Measurements from ENCODE around the gene MLH1.
"Not testable (repeated sequence)": the region's sequence is repeated elsewhere in the genome, so short reads cannot be mapped to it uniquely, and the experiment has no call there.

The MLH1 gene

DNA sequence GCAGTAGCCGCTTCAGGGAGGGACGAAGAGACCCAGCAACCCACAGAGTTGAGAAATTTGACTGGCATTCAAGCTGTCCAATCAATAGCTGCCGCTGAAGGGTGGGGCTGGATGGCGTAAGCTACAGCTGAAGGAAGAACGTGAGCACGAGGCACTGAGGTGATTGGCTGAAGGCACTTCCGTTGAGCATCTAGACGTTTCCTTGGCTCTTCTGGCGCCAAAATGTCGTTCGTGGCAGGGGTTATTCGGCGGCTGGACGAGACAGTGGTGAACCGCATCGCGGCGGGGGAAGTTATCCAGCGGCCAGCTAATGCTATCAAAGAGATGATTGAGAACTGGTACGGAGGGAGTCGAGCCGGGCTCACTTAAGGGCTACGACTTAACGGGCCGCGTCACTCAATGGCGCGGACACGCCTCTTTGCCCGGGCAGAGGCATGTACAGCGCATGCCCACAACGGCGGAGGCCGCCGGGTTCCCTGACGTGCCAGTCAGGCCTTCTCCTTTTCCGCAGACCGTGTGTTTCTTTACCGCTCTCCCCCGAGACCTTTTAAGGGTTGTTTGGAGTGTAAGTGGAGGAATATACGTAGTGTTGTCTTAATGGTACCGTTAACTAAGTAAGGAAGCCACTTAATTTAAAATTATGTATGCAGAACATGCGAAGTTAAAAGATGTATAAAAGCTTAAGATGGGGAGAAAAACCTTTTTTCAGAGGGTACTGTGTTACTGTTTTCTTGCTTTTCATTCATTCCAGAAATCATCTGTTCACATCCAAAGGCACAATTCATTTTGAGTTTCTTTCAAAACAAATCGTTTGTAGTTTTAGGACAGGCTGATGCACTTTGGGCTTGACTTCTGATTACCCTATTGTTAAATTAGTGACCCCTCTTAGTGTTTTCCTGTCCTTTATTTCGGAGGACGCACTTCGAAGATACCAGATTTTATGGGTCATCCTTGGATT is at the start of gene MLH1:
TSS of gene MLH1 (plus strand) at position 193 of the 958 bp plus-strand sequence. CDS start at position 223, 30 bp downstream.
- DNase-seq (peak; percentile 96), ATAC-seq (peak; percentile 93)
- no peak within 1 kb of the TSS for H3K4me3 Mint-ChIP-seq
- H3K27me3 Mint-ChIP-seq: no peaks in the 10 kb centered on the region
- no peak within 1 kb of the TSS for H3K27ac Mint-ChIP-seq
- H3K4me1 Mint-ChIP-seq: peaks cover 45% of the 10 kb centered on the region
- H3K36me3 Mint-ChIP-seq (ENCODE audit: low read depth): peaks cover 58% of the 10 kb centered on the region
- no peaks in the 10 kb centered on the region for H3K9me3 Mint-ChIP-seq

- Mint-ChIP-seq H3K27me3 (peaks cover 2% of the 10 kb centered on the region), H3K4me1 (peaks cover 21% of the 10 kb centered on the region), H3K4me3 (peak overlapping the region; percentile 75), H3K36me3 (ENCODE audit: low read depth) (peaks cover 11% of the 10 kb centered on the region), H3K27ac (peak overlapping the region; percentile 64), H3K9me3 (peaks cover 13% of the 10 kb centered on the region)
- ATAC-seq (no peak), DNase-seq (no peak)
Measured at GRCh38 chr3:36943601-36944000, 49.7 kb upstream of the MLH1 start.

- ATAC-seq (peak; percentile 47), DNase-seq (peak; percentile 49)
- peaks cover 21% of the 10 kb centered on the region for H3K4me1 Mint-ChIP-seq
- no peak overlapping the region for H3K27ac Mint-ChIP-seq
- H3K36me3 Mint-ChIP-seq (ENCODE audit: low read depth): peaks cover 11% of the 10 kb centered on the region
- peaks cover 2% of the 10 kb centered on the region for H3K27me3 Mint-ChIP-seq
- peak overlapping the region; percentile 75 for H3K4me3 Mint-ChIP-seq
- peaks cover 17% of the 10 kb centered on the region for H3K9me3 Mint-ChIP-seq
Measured at GRCh38 chr3:36944012-36944640, 49.2 kb upstream of the MLH1 start.

DNA sequence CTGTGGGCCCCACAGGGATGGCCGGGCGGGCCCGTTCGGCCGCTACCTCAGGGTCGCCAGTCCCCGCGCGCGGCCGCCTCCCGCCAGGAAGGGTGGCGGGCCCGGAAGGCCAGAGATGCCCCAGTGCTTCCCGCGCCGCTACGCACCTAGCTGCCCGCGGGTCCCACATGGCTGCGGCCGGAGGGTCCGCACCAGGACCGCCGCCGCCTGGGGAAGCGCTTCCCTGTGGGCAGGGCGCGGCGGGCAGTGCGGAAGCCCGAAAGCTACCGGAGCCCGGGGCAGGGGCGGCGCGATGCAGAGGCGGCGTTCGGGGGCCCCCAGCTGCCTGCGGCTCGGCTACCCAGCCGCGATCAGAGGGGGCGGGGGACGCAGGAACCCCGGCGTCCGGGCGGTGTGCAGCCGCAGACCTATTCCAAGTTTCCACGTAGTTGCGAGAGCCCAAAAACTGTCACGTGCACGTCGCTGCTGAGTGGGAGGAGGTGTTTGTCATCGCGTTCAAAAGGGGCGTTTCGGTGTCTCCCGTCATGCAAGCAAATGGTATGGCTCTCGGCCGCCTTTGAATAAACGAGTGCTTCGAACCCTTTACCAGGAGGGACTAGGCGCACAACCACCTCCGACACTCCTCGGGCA is 48.6 kb upstream of the MLH1 start, which contains the start of gene TRANK1:
TSS of gene TRANK1 (minus strand) at position 414 of the 630 bp plus-strand sequence. CDS start at position 169, 245 bp downstream.
- Mint-ChIP-seq H3K4me3 (peak within 1 kb of the TSS; percentile 75), H3K9me3 (peaks cover 19% of the 10 kb centered on the region), H3K4me1 (peaks cover 21% of the 10 kb centered on the region), H3K27me3 (peaks cover 2% of the 10 kb centered on the region), H3K36me3 (ENCODE audit: low read depth) (peaks cover 11% of the 10 kb centered on the region), H3K27ac (peak within 1 kb of the TSS; percentile 82)
- ATAC-seq (peak; percentile 90), DNase-seq (peak; percentile 82)

GRCh38 chr3:36945333-36945980 is 47.9 kb upstream of the MLH1 start:
- Mint-ChIP-seq H3K4me3 (peak overlapping the region; percentile 74), H3K36me3 (ENCODE audit: low read depth) (peaks cover 11% of the 10 kb centered on the region), H3K4me1 (peaks cover 20% of the 10 kb centered on the region), H3K9me3 (peaks cover 19% of the 10 kb centered on the region), H3K27me3 (peaks cover 2% of the 10 kb centered on the region), H3K27ac (peak overlapping the region; percentile 53)
- DNase-seq: no peak
- ATAC-seq: no peak

DNA sequence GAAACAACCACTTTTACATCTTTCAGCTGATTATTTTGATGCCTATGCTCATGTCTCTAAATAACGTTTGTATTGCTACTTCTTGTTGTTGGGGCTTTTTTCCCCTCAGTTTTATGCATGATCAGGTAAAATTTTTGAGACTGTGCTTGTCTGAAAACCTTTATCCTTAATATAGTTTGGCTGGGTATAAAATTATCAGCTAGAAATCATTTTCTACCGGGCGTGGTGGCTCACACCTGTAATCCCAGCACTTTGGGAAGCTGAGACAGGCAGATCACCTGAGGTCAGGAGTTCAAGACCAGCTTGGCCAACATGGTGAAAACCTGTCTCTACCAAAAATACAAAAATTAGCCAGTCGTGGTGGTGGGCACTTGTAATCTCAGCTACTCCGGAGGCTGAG is 45.5 kb upstream of the MLH1 start:
- not testable (repeated sequence) for H3K27me3 Mint-ChIP-seq, DNase-seq, ATAC-seq, H3K27ac Mint-ChIP-seq, H3K4me3 Mint-ChIP-seq
- peaks cover 19% of the 10 kb centered on the region for H3K9me3 Mint-ChIP-seq
- H3K36me3 Mint-ChIP-seq (ENCODE audit: low read depth): peaks cover 11% of the 10 kb centered on the region
- peaks cover 11% of the 10 kb centered on the region for H3K4me1 Mint-ChIP-seq

DNA sequence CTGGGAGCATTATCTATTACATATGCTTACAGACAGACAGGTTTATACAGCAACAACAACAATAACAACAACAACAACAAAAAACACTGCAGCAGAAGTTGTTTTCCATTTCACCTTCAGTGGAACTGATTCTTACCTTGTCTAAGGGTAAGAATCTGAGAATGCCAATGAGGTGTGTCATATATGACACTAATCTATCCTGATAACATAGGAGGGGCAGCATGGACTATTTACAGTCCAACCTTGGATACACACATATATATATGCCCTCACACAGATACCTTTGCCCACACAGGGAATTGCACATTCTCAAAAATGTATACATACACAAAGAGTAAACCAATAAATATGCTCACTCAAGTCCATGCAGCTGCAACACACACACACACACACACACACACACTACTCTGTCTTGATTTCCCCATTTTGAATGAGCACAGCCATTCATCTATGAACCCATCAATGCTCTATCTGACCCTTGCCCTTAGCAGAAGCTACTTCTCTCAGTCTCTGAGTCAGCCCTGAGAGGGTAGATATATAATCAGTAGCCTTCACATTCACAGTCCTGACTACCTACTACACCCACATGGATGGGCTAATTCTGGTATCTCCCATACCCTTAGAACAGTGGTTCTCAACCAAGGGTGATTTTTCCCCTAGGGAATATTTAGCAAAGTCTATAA is 38.7 kb upstream of the MLH1 start:
- ATAC-seq (no peak), DNase-seq (no peak)
- no peaks in the 10 kb centered on the region for H3K9me3 Mint-ChIP-seq
- peaks cover 28% of the 10 kb centered on the region for H3K4me1 Mint-ChIP-seq
- no peak overlapping the region for H3K4me3 Mint-ChIP-seq
- H3K27ac Mint-ChIP-seq: no peak overlapping the region
- H3K27me3 Mint-ChIP-seq: no peaks in the 10 kb centered on the region
- no peaks in the 10 kb centered on the region for H3K36me3 Mint-ChIP-seq (ENCODE audit: low read depth)

- ATAC-seq (no peak), DNase-seq (no peak)
- Mint-ChIP-seq H3K4me3 (no peak overlapping the region), H3K27ac (no peak overlapping the region), H3K4me1 (peaks cover 28% of the 10 kb centered on the region), H3K27me3 (no peaks in the 10 kb centered on the region), H3K9me3 (no peaks in the 10 kb centered on the region), H3K36me3 (ENCODE audit: low read depth) (no peaks in the 10 kb centered on the region)
Measured at GRCh38 chr3:36956155-36956554, 37.2 kb upstream of the MLH1 start.

- no peaks in the 10 kb centered on the region for H3K27me3 Mint-ChIP-seq
- H3K4me3 Mint-ChIP-seq: no peak overlapping the region
- no peak for ATAC-seq
- no peaks in the 10 kb centered on the region for H3K9me3 Mint-ChIP-seq
- no peak overlapping the region for H3K27ac Mint-ChIP-seq
- peaks cover 28% of the 10 kb centered on the region for H3K4me1 Mint-ChIP-seq
- no peak for DNase-seq
- H3K36me3 Mint-ChIP-seq (ENCODE audit: low read depth): no peaks in the 10 kb centered on the region
Measured at GRCh38 chr3:36957063-36957462, 36.3 kb upstream of the MLH1 start.

- Mint-ChIP-seq H3K4me3 (peak overlapping the region; percentile 12), H3K27ac (peak overlapping the region; percentile 34), H3K9me3 (no peaks in the 10 kb centered on the region), H3K4me1 (peaks cover 28% of the 10 kb centered on the region), H3K36me3 (ENCODE audit: low read depth) (no peaks in the 10 kb centered on the region), H3K27me3 (no peaks in the 10 kb centered on the region)
- ATAC-seq (peak; percentile 60), DNase-seq (peak; percentile 15)
Measured at GRCh38 chr3:36957862-36958686, 35.2 kb upstream of the MLH1 start.

DNA sequence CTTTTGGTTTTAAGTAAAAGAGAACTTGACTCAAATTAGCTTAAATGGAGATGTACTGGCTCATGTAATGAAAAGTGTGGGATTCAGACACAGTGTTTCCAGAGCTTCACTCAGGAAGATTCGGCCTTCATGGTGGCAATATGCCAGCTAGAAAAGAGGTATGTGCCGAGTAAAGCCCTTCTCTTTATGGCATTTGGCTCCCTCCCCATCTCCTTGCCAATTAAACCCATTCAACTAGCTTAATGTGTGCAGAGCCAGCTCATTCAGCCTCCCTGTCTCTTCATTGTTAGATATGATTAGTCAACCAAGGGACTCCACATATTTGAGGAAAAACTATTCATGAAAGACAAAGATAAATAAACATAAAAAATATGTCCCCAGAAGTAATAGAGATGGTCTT is 33.5 kb upstream of the MLH1 start:
- H3K27ac Mint-ChIP-seq: no peak overlapping the region
- H3K27me3 Mint-ChIP-seq: no peaks in the 10 kb centered on the region
- no peaks in the 10 kb centered on the region for H3K9me3 Mint-ChIP-seq
- DNase-seq: no peak
- no peaks in the 10 kb centered on the region for H3K36me3 Mint-ChIP-seq (ENCODE audit: low read depth)
- H3K4me3 Mint-ChIP-seq: no peak overlapping the region
- no peak for ATAC-seq
- H3K4me1 Mint-ChIP-seq: peaks cover 28% of the 10 kb centered on the region

DNA sequence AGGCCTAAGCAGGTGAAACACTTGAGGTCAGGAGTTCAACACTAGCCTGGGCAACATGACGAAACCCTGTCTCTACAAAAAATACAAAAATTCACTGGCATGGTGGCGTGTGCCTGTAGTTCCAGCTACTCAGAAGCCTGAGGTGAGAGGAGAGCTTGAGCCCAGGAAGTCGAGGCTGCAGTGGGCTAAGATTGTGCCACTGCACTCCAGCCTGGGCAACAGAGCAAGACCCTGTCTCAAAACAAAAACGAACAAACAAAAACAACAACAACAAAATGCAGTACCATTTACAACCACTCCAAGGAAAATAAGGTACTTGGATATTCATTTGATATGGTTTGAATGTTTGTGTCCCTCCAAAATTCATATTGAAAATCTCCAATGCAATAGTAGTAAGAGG is 32.8 kb upstream of the MLH1 start:
- no peaks in the 10 kb centered on the region for H3K9me3 Mint-ChIP-seq
- ATAC-seq (no peak), DNase-seq (no peak)
- no peaks in the 10 kb centered on the region for H3K36me3 Mint-ChIP-seq (ENCODE audit: low read depth)
- H3K4me3 Mint-ChIP-seq: no peak overlapping the region
- peaks cover 28% of the 10 kb centered on the region for H3K4me1 Mint-ChIP-seq
- H3K27ac Mint-ChIP-seq: no peak overlapping the region
- H3K27me3 Mint-ChIP-seq: no peaks in the 10 kb centered on the region

- H3K27me3 Mint-ChIP-seq; ATAC-seq; DNase-seq; H3K27ac Mint-ChIP-seq; H3K4me3 Mint-ChIP-seq; H3K9me3 Mint-ChIP-seq; H3K36me3 Mint-ChIP-seq (ENCODE audit: low read depth): not testable (repeated sequence)
- H3K4me1 Mint-ChIP-seq: peaks cover 10% of the 10 kb centered on the region
Measured at GRCh38 chr3:36963008-36963407, 30.3 kb upstream of the MLH1 start.

Data from activated naive CD8-positive, alpha-beta T cell treated with anti-CD3 and anti-CD28 coated beads, Interleukin-2, amount 50 U/mL, for 24 hours (primary cell).